ENCODE results near the gene CWC27.

Gene CWC27

DNA sequence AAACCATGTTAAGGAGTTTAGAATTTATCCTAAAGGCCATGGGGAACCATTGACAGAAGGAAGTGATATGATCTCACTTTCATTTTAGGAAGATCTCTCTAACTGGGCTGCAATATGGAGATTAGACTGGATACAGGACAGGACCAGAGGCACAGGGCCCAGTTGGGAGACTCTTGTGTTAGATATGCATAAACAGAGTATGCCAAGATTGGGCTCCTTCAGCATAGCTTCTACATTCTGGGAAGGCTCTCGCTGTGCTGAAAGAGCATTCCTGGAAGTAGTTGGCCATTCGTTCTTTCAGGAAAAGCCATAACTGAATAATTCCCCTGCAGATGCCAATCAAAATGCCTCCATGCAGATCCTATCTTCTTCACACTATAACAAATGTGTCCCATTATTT, 204.5 kb downstream of the CWC27 start:
- POLR2A ChIA-PET, result no interaction called here
- CTCF ChIA-PET, result no interaction called here
- no peak for TF ChIP-seq L3MBTL2 (conservative IDR thresholded peaks at IDR 0.05)
- no peak for TF ChIP-seq ELF4 (IDR thresholded peaks at IDR 0.05)
- TF ChIP-seq LEF1 (IDR thresholded peaks at IDR 0.05; ENCODE audit: borderline replicate concordance), result no peak
- no peak for TF ChIP-seq FOXM1 (IDR thresholded peaks at IDR 0.05; ENCODE audit: borderline replicate concordance)
- TF ChIP-seq ZNF384 (IDR thresholded peaks at IDR 0.05), result no peak
- TF ChIP-seq SP1 (IDR thresholded peaks at IDR 0.05), result no peak
- no peak for TF ChIP-seq BHLHE40 (IDR thresholded peaks at IDR 0.05; ENCODE audit: borderline replicate concordance)
- TF ChIP-seq FOXA1 (IDR thresholded peaks at IDR 0.05), result no peak

GRCh38 chr5:64977779-64978178, 209.0 kb downstream of the CWC27 start:
- TF ChIP-seq, protein P1, sequence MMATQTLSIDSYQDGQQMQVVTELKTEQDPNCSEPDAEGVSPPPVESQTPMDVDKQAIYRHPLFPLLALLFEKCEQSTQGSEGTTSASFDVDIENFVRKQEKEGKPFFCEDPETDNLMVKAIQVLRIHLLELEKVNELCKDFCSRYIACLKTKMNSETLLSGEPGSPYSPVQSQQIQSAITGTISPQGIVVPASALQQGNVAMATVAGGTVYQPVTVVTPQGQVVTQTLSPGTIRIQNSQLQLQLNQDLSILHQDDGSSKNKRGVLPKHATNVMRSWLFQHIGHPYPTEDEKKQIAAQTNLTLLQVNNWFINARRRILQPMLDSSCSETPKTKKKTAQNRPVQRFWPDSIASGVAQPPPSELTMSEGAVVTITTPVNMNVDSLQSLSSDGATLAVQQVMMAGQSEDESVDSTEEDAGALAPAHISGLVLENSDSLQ (IDR thresholded peaks at IDR 0.05), result no peak
- TF ChIP-seq NFRKB (IDR thresholded peaks at IDR 0.05), result no peak
- TF ChIP-seq FOXM1 (IDR thresholded peaks at IDR 0.05; ENCODE audit: borderline replicate concordance), result no peak
- no peak for TF ChIP-seq FOXK2 (IDR thresholded peaks at IDR 0.05)
- TF ChIP-seq ELF4 (IDR thresholded peaks at IDR 0.05), result no peak
- no peak for TF ChIP-seq CTBP1 (IDR thresholded peaks at IDR 0.05; ENCODE audit: borderline replicate concordance)
- TF ChIP-seq L3MBTL2 (conservative IDR thresholded peaks at IDR 0.05), result no peak
- DNase-seq (ENCODE audit: extremely low spot score), result no peak
- ChIA-PET POLR2A (no interaction called here), CTCF (no interaction called here)

More for the DNA sequence above, 204.5 kb downstream of the CWC27 start:
- no peak for DNase-seq (ENCODE audit: extremely low spot score)

DNA sequence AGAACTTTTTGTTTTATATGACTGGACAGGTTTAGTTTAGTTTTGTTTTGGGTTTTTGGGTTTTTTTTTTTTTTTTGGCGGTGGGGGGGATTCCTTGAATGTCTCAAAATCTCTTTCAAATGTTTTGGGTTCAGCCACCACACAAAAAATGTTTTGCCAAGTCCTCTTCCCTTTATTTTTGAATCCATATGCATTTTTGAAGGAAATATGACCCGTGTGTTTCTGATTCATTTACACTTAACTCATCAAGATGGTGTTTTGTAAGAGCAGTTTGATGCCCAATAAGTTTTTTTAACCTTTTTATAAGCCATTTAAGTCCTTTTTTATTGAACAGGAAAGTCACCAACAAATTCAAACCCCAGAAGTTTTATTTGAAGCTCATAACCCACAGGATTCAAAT, 209.8 kb downstream of the CWC27 start:
- TF ChIP-seq FOXK2 (IDR thresholded peaks at IDR 0.05) (no peak), NFRKB (IDR thresholded peaks at IDR 0.05) (no peak), TARDBP (IDR thresholded peaks at IDR 0.05) (no peak), ARNT (IDR thresholded peaks at IDR 0.05) (no peak), BHLHE40 (IDR thresholded peaks at IDR 0.05; ENCODE audit: borderline replicate concordance) (no peak), HDGF (IDR thresholded peaks at IDR 0.05; ENCODE audit: borderline replicate concordance) (no peak), ELF4 (IDR thresholded peaks at IDR 0.05) (no peak), CTBP1 (IDR thresholded peaks at IDR 0.05; ENCODE audit: borderline replicate concordance) (no peak), L3MBTL2 (conservative IDR thresholded peaks at IDR 0.05) (no peak), ZNF384 (IDR thresholded peaks at IDR 0.05) (no peak), SUZ12 (IDR thresholded peaks at IDR 0.05) (no peak), LEF1 (IDR thresholded peaks at IDR 0.05; ENCODE audit: borderline replicate concordance) (no peak), FOXM1 (IDR thresholded peaks at IDR 0.05; ENCODE audit: borderline replicate concordance) (no peak), FOXA1 (IDR thresholded peaks at IDR 0.05) (no peak), SP1 (IDR thresholded peaks at IDR 0.05) (no peak)
- TF ChIP-seq, protein P1 (IDR thresholded peaks at IDR 0.05), result no peak
- DNase-seq (ENCODE audit: extremely low spot score), result no peak
- ChIA-PET CTCF (no interaction called here), POLR2A (no interaction called here)

GRCh38 chr5:64979531-64979930, 210.8 kb downstream of the CWC27 start:
- ChIA-PET POLR2A (no interaction called here), CTCF (no interaction called here)
- no peak for DNase-seq (ENCODE audit: extremely low spot score)
- no peak for TF ChIP-seq FOXK2 (IDR thresholded peaks at IDR 0.05)
- TF ChIP-seq, protein P1 (IDR thresholded peaks at IDR 0.05), result 0 out of 2 replicates have a peak, but pooled peaks have one; percentile 15

GRCh38 chr5:64980176-64980575, 211.4 kb downstream of the CWC27 start:
- TF ChIP-seq ELF4 (IDR thresholded peaks at IDR 0.05), result no peak
- CTCF ChIA-PET, result no interaction called here
- POLR2A ChIA-PET, result no interaction called here
- no peak for DNase-seq (ENCODE audit: extremely low spot score)

GRCh38 chr5:64987768-64988167, 219.0 kb downstream of the CWC27 start:
- ChIA-PET POLR2A (no interaction called here), CTCF (no interaction called here)
- no peak for DNase-seq (ENCODE audit: extremely low spot score)
- TF ChIP-seq FOXA1 (IDR thresholded peaks at IDR 0.05) (no peak), FOXM1 (IDR thresholded peaks at IDR 0.05; ENCODE audit: borderline replicate concordance) (no peak), TARDBP (IDR thresholded peaks at IDR 0.05) (no peak), NFRKB (IDR thresholded peaks at IDR 0.05) (no peak), CTBP1 (IDR thresholded peaks at IDR 0.05; ENCODE audit: borderline replicate concordance) (no peak), L3MBTL2 (conservative IDR thresholded peaks at IDR 0.05) (no peak), ELF4 (IDR thresholded peaks at IDR 0.05) (no peak), LEF1 (IDR thresholded peaks at IDR 0.05; ENCODE audit: borderline replicate concordance) (no peak), ZNF384 (IDR thresholded peaks at IDR 0.05) (no peak), FOXK2 (IDR thresholded peaks at IDR 0.05) (no peak)
- TF ChIP-seq, protein P1 (IDR thresholded peaks at IDR 0.05), result no peak

GRCh38 chr5:65009207-65009606, 240.5 kb downstream of the CWC27 start:
- TF ChIP-seq LEF1 (IDR thresholded peaks at IDR 0.05; ENCODE audit: borderline replicate concordance) (no peak), BHLHE40 (IDR thresholded peaks at IDR 0.05; ENCODE audit: borderline replicate concordance) (no peak), FOXK2 (IDR thresholded peaks at IDR 0.05) (no peak), ARNT (IDR thresholded peaks at IDR 0.05) (no peak), CTBP1 (IDR thresholded peaks at IDR 0.05; ENCODE audit: borderline replicate concordance) (no peak), FOXM1 (IDR thresholded peaks at IDR 0.05; ENCODE audit: borderline replicate concordance) (no peak), SUZ12 (IDR thresholded peaks at IDR 0.05) (no peak), SP1 (IDR thresholded peaks at IDR 0.05) (no peak), L3MBTL2 (conservative IDR thresholded peaks at IDR 0.05) (no peak), HDGF (IDR thresholded peaks at IDR 0.05; ENCODE audit: borderline replicate concordance) (no peak), NFRKB (IDR thresholded peaks at IDR 0.05) (no peak), ZNF384 (IDR thresholded peaks at IDR 0.05) (no peak), TARDBP (IDR thresholded peaks at IDR 0.05) (no peak), ELF4 (IDR thresholded peaks at IDR 0.05) (no peak), FOXA1 (IDR thresholded peaks at IDR 0.05) (no peak)
- TF ChIP-seq, protein P1 (IDR thresholded peaks at IDR 0.05), result no peak
- ChIA-PET CTCF (no interaction called here), POLR2A (no interaction called here)
- DNase-seq (ENCODE audit: extremely low spot score), result no peak

Measured in HEK293T (cell line).